ENCODE results near the gene TOR2A.

The TOR2A gene

GRCh38 chr9:127694890-127695720, 40.0 kb downstream of the TOR2A start:
- no peak for DNase-seq

GRCh38 chr9:127693697-127694096, 41.4 kb downstream of the TOR2A start:
- DNase-seq, result no peak

- DNase-seq, result no peak
Observed at GRCh38 chr9:127693143-127693542, 42.0 kb downstream of the TOR2A start.

- no peak for DNase-seq
Observed at GRCh38 chr9:127692071-127692470, 43.0 kb downstream of the TOR2A start.

- DNase-seq, result no peak
Observed at GRCh38 chr9:127690735-127691134, 44.4 kb downstream of the TOR2A start.

GRCh38 chr9:127689329-127690000, 45.6 kb downstream of the TOR2A start:
- DNase-seq, result no peak

- no peak for DNase-seq
Observed at GRCh38 chr9:127686461-127687393, 48.4 kb downstream of the TOR2A start.

GRCh38 chr9:127684576-127684975, 50.5 kb downstream of the TOR2A start:
- no peak for DNase-seq

GRCh38 chr9:127683723-127684122, 51.4 kb downstream of the TOR2A start:
- DNase-seq, result no peak

GRCh38 chr9:127682351-127683136, 52.5 kb downstream of the TOR2A start:
- no peak for DNase-seq

All from retina (tissue), 1 donor.